ENCODE results near the gene TPD52L1.
"Not testable (repeated sequence)": the region's sequence is repeated elsewhere in the genome, so short reads cannot be mapped to it uniquely, and the experiment has no call there.

The TPD52L1 gene

DNA sequence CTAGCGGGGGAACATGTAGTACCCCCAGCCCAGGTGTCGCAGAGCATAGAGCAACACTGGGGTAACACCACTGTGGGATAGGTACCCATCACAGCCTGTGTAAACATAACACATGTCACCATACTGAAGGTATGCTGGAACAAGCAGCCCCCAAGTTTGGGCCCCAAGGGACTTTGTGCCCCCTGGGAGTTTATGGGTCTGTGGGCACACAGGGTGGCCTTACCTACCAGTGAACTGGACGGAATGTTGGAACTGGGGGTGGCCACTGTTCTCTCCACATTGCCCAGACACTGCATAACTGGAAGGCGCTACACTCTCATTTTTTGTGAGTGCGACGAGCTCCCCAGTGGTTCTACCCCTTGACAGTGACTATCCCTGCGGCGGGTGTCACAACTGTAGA is 119.7 kb downstream of the TPD52L1 start:
- DNase-seq (ENCODE audit: insufficient read length, low spot score) (no peak), FAIRE-seq (no peak)
- TF ChIP-seq, protein P1, sequence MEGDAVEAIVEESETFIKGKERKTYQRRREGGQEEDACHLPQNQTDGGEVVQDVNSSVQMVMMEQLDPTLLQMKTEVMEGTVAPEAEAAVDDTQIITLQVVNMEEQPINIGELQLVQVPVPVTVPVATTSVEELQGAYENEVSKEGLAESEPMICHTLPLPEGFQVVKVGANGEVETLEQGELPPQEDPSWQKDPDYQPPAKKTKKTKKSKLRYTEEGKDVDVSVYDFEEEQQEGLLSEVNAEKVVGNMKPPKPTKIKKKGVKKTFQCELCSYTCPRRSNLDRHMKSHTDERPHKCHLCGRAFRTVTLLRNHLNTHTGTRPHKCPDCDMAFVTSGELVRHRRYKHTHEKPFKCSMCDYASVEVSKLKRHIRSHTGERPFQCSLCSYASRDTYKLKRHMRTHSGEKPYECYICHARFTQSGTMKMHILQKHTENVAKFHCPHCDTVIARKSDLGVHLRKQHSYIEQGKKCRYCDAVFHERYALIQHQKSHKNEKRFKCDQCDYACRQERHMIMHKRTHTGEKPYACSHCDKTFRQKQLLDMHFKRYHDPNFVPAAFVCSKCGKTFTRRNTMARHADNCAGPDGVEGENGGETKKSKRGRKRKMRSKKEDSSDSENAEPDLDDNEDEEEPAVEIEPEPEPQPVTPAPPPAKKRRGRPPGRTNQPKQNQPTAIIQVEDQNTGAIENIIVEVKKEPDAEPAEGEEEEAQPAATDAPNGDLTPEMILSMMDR (IDR thresholded peaks at IDR 0.05; ENCODE audit: insufficient read depth, missing control alignments) = no peak

- no peak for DNase-seq (ENCODE audit: insufficient read length, low spot score)
- no peak for FAIRE-seq
- TF ChIP-seq, protein P1 (IDR thresholded peaks at IDR 0.05; ENCODE audit: insufficient read depth, missing control alignments) = no peak
Measured at GRCh38 chr6:125273965-125274364, 120.4 kb downstream of the TPD52L1 start.

DNA sequence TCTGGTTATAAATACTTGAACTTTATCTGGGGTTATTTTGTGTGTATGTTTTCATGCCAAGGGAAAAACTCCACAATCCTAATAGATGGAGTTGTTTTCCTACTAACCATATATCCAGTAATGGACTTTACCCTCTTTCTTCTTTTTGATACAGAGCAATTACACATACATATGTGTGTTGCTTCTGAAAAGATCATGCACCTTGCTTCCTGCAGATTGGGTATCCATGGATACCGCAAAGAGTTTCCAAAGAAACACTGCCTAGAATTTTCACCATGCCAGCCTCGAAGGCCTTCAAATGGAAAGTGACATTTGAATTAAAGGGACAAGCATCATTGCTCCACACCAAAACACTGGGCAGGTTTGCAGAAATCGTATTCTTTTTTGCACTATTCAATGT is 121.4 kb downstream of the TPD52L1 start:
- FAIRE-seq (no peak), DNase-seq (ENCODE audit: insufficient read length, low spot score) (no peak)

GRCh38 chr6:125275779-125276178 is 122.2 kb downstream of the TPD52L1 start:
- TF ChIP-seq, protein P1 (IDR thresholded peaks at IDR 0.05; ENCODE audit: insufficient read depth, missing control alignments) = no peak
- DNase-seq (ENCODE audit: insufficient read length, low spot score) (no peak), FAIRE-seq (no peak)

More for the DNA sequence above, 121.4 kb downstream of the TPD52L1 start:
- TF ChIP-seq, protein P1 (IDR thresholded peaks at IDR 0.05; ENCODE audit: insufficient read depth, missing control alignments) = no peak

GRCh38 chr6:125277838-125278237 is 124.3 kb downstream of the TPD52L1 start:
- DNase-seq (ENCODE audit: insufficient read length, low spot score) (no peak), FAIRE-seq (no peak)
- TF ChIP-seq, protein P1 (IDR thresholded peaks at IDR 0.05; ENCODE audit: insufficient read depth, missing control alignments) = no peak

DNA sequence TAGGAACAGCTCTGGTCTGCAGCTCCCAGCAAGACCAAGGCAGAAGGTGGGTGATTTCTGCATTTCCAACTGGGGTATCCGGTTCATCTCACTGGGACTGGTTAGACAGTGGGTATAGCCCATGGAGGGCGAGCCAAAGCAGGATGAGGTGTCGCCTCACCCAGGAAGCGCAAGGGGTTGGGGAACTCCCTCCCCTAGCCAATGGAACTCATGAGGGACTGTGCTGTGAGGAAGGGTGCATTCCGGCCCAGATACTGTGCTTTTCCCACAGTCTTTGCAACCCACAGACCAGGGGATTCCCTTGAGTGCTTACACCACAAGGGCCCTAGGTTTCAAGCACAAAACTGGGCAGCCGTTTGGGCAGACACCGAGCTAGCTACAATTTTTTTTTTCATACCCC is 126.4 kb downstream of the TPD52L1 start:
- FAIRE-seq (no peak), DNase-seq (ENCODE audit: insufficient read length, low spot score) (no peak)
- TF ChIP-seq, protein P1 (IDR thresholded peaks at IDR 0.05; ENCODE audit: insufficient read depth, missing control alignments) = no peak

GRCh38 chr6:125280370-125281035 is 126.9 kb downstream of the TPD52L1 start:
- FAIRE-seq; DNase-seq (ENCODE audit: insufficient read length, low spot score): not testable (repeated sequence)

GRCh38 chr6:125282470-125282869 is 128.9 kb downstream of the TPD52L1 start:
- DNase-seq (ENCODE audit: insufficient read length, low spot score); FAIRE-seq: not testable (repeated sequence)
